ENCODE measurements around the gene FAT2.

FAT2 gene

DNA sequence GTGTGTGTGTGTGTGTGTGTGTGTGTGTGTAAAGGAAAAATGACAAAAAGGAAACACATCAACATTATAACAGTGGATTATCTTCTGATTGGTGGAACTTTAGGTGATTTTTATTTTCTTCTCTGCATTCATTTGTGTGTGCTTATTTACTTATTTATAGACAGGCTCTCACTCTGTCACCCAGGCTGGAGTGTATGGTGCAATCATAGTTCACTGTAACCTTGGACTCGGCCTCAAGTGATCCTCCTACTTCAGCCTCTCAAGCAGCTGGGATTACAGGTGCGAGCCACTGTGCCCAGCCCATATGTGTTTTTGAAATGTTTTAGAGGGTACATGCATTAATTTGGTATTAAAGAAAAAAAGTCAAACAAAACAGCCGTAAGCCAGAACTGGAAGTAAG lies 39.1 kb downstream of the FAT2 start:
- TF ChIP-seq, protein P1, sequence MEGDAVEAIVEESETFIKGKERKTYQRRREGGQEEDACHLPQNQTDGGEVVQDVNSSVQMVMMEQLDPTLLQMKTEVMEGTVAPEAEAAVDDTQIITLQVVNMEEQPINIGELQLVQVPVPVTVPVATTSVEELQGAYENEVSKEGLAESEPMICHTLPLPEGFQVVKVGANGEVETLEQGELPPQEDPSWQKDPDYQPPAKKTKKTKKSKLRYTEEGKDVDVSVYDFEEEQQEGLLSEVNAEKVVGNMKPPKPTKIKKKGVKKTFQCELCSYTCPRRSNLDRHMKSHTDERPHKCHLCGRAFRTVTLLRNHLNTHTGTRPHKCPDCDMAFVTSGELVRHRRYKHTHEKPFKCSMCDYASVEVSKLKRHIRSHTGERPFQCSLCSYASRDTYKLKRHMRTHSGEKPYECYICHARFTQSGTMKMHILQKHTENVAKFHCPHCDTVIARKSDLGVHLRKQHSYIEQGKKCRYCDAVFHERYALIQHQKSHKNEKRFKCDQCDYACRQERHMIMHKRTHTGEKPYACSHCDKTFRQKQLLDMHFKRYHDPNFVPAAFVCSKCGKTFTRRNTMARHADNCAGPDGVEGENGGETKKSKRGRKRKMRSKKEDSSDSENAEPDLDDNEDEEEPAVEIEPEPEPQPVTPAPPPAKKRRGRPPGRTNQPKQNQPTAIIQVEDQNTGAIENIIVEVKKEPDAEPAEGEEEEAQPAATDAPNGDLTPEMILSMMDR (IDR thresholded peaks at IDR 0.05; ENCODE audit: low read depth, low read length, missing control alignments): no peak
- in situ Hi-C loops (cut with HindIII; ENCODE audit: low sequenced_read_pairs): no loop called here
- H3K4me3 ChIP-seq (ENCODE audit: low read depth, low read length): no peak overlapping the region
- no peak for DNase-seq (ENCODE audit: low read depth)

DNA sequence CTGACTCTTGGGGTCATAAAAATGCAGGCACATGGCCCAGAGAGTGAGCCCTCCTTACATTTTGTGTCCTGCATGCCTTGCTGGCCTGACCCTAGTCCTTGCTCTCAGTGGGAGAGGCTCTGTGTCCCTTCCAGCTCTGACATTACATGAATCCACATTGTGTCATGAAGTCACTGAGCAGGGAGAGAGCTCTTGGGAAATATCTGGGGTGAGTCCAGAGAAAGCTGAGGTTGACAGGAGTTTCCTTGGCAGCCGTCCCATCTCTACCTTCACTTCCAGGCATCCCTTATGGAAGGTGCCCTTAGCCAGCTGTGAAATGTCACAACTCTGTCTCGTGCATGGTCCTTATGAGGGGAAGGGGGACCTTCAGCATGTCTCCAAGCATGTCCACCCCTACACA lies 41.0 kb downstream of the FAT2 start:
- TF ChIP-seq, protein P1 (IDR thresholded peaks at IDR 0.05; ENCODE audit: low read depth, low read length, missing control alignments): no peak
- H3K4me3 ChIP-seq (ENCODE audit: low read depth, low read length): no peak overlapping the region
- DNase-seq (ENCODE audit: low read depth): no peak
- in situ Hi-C loops (cut with HindIII; ENCODE audit: low sequenced_read_pairs): no loop called here

GRCh38 chr5:151549713-151550112 lies 41.4 kb downstream of the FAT2 start:
- in situ Hi-C loops (cut with HindIII; ENCODE audit: low sequenced_read_pairs): no loop called here
- no peak overlapping the region for H3K4me3 ChIP-seq (ENCODE audit: low read depth, low read length)
- no peak for DNase-seq (ENCODE audit: low read depth)
- TF ChIP-seq, protein P1 (IDR thresholded peaks at IDR 0.05; ENCODE audit: low read depth, low read length, missing control alignments): no peak

GRCh38 chr5:151547364-151547763 lies 43.8 kb downstream of the FAT2 start:
- no peak overlapping the region for H3K4me3 ChIP-seq (ENCODE audit: low read depth, low read length)
- TF ChIP-seq, protein P1 (IDR thresholded peaks at IDR 0.05; ENCODE audit: low read depth, low read length, missing control alignments): no peak
- in situ Hi-C loops (cut with HindIII; ENCODE audit: low sequenced_read_pairs): no loop called here
- no peak for DNase-seq (ENCODE audit: low read depth)

DNA sequence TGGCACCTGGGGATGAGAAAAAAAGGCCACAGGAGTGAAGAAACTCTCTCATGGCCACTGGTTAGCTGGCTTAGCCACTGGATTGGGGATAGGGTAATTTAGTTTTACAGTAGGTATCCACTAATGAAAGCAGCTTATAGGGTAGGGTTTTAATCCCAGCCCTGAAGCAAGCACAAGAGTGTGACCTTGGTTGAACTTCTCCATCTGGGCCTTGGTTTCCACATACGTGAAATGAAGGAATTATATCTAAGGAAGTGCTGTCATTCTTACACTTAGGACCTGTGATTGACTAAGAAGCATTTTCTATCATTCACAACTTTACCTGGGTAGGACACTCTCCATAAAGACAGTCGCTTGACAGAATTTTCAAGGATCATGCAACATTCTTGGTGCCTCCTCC lies 49.6 kb downstream of the FAT2 start:
- in situ Hi-C loops (cut with HindIII; ENCODE audit: low sequenced_read_pairs): no loop called here
- TF ChIP-seq, protein P1 (IDR thresholded peaks at IDR 0.05; ENCODE audit: low read depth, low read length, missing control alignments): no peak
- no peak overlapping the region for H3K4me3 ChIP-seq (ENCODE audit: low read depth, low read length)
- no peak for DNase-seq (ENCODE audit: low read depth)
